ENCODE data around the gene RASA2.
"Not testable (repeated sequence)": the region's sequence is repeated elsewhere in the genome, so short reads cannot be mapped to it uniquely, and the experiment has no call there.

Gene RASA2

DNA sequence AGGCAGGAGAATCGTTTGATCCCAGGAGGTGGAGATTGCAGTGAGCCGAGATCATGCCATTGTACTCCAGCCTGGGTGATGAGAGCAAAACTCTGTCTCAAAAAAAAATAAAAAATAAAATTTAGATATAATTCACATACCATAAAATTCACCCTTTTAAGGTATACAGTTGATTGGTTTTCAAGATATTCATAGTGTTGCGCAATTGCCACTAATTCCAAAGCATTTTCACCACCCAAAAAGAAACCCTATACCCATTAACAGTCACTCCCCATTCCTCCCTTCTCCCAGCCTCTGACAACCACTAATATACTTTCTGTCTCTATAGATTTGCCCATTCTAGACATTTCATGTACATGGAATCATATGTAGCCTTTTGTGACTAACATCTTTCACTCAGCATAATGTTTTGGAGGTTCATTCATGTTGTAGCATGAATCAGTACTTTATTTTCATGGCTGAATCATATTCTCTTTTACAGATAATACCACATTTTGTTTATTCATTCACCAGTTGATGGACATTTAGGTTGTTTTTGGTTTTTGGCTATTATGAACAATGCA, 116.7 kb downstream of the RASA2 start:
- no peak for DNase-seq

DNA sequence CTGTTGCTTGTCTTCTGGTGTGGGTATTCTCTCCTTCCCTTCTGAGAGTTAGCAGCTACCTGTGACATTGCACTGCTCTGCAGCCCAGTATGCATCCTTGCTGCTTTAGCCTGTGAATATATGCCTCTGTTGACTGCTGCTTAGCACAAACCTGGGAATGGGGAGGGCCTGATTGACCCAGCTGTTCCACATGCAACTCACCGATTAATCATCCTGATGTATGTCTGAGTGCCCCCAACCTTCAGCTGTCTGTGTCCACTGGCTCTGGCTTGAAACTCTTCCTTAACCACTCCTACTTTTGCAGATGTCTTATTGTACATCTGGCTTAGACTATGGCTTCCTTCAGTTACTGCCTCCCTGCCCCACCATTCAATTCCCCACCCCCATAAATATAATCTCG, 119.1 kb downstream of the RASA2 start:
- DNase-seq, result no peak

DNA sequence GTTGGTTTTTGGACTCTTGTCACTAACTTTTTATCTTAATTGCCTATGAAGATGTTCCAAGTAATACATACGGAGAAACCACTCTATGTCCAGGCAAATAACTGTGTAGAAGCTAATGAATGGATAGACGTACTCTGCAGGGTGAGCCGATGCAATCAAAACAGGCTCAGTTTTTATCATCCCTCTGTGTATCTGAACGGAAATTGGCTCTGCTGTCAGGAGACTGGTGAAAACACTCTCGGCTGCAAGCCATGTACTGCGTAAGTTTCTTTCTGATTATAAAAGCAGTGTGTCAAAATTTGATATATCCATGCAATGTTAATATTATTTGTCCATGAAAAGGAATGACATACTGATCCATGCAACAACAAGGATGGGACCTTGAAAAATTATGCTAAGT, 121.6 kb downstream of the RASA2 start:
- no peak for DNase-seq

DNA sequence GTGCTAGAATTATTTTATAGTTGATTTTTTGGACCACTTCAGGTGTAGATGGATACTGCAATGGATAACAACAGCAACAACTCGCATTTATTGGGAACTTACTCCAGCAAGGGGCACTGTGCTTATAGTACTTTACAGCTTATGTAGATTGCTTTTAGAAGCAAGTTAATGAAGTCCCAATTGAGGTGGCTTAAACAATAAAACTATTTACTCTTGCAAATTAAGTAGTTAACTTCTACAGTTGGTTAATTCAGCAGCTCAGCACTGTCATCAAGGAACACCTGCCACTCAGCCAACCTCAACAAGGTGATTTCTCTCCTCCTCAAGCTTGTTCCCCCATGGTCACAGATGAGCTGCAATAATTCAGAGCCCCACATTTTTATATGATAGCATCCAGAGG, 124.1 kb downstream of the RASA2 start:
- no peak for DNase-seq

DNA sequence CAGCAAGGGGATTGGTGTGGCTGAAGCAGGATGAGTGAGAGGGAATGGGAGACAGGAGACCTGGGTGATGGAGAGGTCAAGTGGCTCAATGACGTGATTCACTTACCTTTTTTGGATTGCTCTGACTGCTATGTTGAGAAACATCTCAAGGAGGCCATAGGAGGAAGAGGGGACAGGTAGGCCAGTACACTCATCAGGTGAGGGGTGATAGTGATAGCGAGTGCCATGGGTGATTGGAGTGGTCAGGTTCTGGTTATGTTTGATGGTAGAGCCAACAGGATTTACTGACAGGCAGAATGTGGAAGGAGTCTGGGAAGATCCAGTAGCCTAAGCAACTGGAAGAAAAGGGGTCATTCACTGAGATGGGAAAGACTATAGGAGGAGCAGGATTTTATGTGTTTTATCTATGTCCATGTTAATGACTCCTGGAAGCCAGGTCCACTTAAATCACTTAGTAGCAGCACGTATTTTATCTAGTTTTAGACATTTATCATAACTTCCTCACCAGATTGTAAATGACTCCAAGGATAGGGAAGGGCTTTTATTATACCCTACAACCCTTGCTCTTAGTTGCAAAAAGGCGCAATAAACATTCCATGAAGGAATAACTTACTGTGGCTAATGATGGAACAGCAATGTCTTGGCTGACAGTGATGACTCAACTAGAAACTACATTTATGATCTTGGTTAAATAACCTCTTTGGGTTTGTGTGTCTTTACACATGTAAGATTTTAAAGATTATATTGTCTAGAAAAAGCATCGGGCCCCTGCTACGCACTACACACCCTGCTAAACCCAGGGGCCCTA, 131.5 kb downstream of the RASA2 start:
- no peak for DNase-seq

DNA sequence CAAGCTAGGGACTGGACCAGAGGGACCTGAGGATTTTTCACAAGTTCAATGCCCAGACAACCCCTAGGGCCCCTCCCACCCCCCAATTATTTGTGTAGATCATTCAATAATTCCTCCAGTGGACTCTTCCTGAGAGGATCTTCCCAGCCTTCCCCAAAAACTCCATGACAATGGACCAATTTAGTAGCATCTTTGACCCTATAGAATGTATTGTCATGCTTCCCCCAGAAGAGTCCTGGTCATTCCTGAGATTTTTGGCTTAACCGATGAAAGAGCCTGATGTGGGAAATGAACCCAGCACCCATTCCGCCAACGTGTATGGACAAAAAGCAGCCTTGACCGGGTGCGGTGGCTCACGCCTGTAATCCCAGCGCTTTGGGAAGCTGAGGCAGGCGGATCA, 132.1 kb downstream of the RASA2 start:
- DNase-seq, result no peak

DNA sequence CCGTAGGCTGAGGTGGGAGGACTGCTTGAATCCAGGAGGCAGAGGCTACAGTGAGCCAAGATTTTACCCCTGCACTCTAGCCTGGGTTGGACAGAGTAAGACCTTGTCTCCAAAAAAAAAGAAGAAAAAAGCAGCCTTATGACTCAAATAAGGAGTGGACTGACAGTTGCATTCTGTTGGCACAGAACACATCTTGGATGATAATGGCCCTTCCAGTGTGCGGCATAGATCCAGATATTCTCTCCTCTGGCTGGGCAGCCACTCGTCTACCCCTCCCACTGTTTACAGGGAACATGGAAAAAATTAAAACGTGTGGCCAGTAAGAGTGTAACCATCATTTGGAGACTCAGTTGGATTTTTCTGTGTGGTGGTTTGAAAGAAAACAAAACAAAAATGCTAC, 132.6 kb downstream of the RASA2 start:
- no peak for DNase-seq

DNA sequence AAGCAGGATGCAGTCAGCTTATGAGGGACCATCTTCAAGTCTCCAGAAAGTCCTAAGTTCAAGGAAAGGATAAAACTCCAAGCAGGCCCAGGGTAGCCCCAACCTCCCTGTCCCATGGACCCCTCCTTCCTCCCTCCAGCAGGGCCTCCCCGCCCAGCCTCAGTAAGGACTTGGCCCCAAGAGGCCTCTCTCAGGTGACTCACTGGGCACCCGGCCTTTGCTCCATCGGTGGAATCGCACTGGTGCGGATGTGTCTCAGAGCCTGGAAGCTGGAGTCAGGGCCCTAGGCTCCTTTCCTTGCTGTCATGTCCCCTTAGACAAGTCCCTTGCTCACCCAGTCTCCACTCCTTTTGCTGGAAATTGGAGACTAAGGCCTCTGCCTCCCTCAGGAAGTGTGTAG, 136.9 kb downstream of the RASA2 start:
- DNase-seq, result no peak

DNA sequence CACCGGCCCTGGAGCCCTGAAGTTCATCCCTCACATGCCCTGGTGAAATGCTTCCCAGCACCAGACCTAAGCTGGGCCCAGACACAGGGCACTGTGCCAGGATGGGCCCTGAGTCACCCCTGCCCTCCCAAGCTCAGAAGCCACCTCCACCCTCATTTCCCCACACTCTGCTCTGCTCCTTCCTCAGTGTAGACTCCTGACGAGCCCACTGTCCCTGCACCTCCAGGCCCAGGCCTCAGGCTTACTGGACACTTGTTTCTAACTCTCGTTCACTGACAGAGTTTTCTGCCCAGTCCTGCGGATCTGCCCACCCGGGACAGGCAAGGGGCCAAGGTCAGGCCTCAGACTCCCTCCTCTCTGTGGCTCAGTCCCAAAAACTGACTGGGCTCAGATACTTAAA, 138.7 kb downstream of the RASA2 start:
- DNase-seq, result no peak

DNA sequence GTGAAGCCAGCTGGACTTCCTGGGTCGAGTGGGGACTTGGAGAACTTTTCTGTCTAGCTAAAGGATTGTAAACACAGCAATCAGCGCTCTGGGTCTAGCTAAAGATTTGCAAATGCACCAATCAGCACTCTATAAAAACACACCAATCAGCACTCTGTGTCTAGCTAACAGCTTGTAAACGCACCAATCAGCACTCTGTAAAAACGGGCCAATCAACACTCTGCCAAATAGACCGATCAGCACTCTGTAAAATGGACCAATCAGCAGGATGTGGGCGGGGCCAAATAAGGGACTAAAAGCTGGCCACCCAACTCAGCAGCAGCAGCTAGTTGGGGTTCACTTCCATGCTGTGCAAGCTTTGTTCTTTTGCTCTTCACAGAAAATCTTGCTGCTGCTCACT, 141.5 kb downstream of the RASA2 start:
- not testable (repeated sequence) for DNase-seq

DNA sequence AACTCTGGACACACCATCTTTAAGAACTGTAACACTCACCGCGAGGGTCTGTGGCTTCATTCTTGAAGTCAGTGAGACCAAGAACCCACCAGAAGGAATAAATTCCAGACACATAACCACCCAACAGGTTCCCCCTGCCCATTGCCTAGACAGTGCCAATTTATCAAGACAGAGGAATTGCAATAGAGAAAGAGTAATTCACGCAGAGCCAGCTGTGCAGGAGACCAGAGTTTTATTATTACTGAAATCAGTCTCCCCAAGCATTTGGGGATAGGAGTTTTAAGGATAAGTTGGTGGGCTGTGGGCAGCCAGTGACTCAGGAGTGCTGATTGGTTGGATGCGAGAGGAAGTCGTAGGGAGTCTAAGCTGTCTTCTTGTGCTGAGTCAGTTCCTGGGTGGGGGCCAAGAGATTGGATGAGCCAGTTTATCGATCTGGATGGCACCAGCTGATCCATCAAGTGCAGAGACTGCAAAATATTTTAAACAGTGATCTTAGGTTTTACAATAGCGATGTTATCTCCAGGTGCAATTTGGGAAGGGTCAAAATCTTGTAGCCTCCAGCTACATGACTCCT, 142.1 kb downstream of the RASA2 start:
- not testable (repeated sequence) for DNase-seq

DNA sequence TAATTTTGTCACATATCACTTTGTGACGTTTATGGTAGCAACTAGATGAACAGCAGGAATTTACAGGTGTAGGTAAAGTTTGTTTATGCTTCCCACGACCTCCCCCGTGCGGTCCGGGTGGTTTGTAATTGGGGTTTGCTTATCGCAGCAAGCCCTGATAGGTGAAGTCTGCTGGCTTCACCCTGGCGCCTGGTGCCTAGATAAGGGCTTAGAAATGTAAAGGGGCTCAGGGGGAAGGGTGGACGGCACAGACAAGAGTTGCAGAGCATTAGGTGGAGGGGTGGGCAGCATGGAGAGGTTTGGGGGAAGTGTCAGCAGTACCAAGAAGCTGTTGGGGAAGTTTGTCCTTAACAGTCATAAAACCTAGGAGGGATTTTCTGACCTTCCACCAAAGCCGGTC, 143.1 kb downstream of the RASA2 start:
- DNase-seq, result no peak

DNA sequence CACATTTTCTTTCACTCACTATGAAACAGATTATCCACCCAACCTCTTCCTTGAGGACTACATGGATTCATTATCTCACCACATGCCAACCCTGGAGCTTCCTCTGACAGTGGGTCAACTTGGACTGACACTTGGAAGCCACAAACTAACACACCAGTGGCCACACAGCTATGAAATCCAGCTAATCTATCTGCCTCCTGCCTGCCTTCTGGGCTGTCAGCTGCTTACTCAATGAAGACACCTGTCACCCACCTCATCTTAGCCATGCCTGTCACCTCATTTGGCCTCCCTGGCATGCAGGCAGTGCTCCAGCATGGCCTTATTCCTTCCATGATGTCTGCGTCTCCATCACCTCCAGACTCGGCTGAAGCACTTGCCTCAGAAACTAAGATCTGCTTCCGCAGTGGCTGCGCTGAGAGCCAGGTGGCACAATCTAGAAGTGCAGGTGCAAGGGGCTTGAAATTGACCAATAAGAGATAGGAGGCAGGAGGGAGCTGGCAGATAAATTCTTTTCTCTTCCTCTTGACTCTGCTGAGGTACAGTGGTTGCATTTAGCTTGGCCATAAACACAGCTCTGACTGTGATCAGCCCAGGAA, 146.1 kb downstream of the RASA2 start:
- no peak for DNase-seq

DNA sequence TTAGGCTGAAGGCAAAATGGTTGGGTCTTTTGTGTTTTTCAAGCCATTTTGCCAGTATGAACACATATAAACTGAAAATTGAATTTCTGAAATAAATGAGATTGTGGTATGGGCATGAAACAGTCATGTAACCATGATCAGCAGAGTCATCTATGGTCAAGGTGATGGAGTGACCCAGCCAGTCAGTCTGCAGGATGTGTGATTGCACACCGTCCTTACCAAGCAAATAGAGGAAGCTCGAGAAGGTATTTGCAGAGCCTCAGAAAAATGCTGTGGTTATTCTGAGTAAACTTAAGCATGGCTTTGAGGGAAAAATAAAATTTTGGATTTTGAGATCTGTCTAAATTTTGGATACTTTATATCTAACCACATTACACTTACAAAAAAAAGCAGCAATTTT, 155.4 kb downstream of the RASA2 start:
- no peak for DNase-seq

DNA sequence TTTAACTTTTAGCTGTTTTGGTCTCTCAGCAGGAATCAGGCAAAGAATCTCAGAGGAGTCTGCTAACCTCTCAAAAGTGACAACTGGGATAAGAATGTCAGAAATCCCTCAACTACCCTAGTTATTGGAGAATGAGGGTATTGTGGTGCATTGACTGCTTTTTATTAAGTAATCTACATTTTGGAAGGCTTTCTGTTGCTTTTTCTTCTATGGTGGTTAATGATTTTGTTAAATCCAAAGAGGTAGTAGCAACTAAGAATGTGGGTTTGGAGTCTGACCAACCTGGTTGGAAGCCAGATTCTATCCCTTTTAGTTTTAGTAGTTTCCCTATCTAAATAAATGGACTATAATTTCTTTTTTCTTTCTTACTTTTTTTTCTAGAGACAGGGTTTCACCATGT, 156.6 kb downstream of the RASA2 start:
- no peak for DNase-seq

DNA sequence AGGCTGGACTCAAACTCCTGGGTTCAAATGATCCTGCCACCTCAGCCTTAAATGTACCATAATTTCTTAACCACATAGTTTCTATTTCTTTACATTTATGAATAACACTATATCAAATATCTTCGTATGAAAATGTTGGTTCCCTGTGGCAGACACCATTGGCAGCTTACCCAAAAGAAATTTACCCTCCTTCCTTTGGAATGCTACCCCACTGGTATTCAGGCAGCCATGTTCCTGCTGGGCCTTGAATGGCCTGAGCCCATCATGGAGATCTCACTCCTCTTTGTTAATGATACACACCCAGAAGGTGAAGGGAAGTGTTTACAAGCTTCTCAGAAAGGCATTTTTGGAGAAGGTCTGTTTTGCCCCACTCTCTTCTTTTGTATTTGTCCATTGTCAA, 157.0 kb downstream of the RASA2 start:
- no peak for DNase-seq

DNA sequence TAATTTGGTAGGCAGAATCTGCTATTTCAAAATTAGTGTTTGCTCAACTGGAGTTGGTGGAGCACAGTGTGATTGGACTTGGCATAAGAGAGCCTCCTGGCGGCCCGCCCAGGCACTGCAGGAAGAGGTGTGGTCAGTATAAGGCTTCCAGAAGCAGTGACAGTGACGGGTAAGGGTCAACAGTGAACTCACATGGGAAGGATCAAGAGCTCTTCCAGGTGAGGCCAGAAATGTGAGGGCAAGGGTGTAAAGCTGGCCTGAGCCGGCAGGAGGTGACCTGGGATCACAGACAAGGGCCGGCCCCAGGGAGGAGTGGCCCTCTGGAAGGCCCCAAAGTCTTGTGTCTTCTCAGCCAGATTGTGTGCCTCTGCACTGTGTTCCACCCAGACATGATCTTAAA, 158.1 kb downstream of the RASA2 start:
- DNase-seq, result peak; percentile 63

DNA sequence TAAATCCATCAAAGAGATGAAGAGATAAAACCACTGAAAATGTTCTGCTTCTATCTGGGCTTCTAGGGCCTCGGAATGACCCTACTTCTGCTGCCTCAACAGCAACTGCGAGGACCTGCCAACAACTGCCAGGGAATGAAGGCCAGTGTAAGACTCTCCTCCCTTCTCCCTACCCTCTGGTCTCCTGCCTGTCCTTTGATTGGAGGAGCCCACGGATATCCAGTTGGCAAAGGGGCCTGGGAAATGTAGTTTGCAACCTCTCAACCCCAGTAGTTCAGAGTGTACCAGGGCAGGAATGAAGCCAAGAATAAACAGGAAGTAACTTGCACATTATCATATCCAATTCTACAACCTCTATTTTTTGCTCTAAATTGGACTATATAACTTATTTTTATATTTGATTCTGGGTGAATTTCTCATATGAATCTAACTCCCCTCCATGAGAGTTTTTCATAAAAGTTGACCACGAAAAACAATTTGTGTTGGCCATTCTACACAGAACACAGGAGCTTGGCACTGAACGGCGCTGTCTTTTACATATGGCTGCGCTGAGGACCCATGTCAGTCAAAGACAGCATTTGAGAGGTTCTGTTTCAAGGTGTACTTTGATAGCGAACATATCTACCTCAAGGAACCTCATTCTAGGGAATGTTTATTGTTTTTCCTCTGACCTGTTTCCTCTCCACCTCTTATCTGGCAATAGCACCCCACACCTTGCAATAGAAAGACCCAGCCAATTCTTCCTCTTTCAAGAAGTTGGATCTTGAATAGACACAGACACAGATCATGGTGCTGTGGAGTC, 160.1 kb downstream of the RASA2 start:
- DNase-seq, result no peak

DNA sequence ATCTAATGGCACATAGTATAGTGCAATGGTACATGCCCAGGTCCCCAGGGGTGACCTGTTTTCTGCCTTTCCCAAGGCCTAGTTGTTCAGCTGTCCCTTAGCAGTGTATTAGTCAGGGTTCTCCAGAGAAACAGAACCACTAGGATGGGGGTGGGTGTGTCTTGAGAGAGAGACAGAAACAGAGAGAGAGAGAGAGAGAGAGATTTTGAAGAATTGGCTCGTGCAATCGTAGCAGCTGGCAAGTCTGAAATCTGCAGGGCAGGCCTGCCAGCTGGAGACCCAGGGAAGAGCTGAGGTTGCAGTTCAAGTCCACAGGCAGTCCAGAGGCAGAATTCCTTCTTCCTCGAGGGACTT, 160.7 kb downstream of the RASA2 start:
- DNase-seq, result no peak

DNA sequence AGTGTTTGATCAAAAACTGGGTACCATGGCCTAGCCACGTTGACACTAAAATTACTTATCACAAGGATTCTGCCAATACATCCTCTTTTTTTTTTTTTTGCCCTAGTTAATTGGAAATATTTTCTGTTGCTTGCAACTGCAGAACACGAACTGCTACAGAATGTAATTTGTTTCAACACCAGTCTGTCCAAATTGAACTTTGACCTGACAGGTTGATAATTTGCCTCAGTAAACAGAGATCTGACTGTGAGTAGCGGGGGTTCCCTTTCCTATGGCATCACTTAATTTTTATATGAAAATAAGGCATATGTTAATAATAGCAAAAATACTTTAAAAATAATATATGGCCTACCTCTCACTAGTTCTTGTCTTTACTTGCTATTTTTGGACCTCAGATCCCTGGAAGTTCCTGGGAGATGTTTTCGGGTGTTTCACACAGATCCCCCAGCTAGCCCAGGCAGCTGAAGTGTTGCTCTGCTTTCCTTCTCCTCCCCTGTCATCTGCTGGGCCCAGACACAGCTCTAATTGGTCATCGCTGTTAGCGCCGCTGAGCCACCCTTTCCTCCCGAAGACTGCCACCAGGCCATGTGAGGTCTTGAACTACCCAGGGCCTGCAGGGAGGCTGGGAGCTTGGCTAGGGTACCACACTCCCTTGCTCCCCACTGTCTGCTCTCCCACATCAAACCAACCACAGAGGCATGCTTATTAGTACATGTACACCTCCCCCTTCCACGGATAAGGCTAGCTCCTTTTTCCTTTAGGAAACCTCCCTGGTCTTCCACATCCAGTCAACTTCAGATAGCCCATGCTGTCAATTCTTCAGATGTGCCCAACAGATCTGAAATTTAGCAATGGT, 161.5 kb downstream of the RASA2 start:
- no peak for DNase-seq

DNA sequence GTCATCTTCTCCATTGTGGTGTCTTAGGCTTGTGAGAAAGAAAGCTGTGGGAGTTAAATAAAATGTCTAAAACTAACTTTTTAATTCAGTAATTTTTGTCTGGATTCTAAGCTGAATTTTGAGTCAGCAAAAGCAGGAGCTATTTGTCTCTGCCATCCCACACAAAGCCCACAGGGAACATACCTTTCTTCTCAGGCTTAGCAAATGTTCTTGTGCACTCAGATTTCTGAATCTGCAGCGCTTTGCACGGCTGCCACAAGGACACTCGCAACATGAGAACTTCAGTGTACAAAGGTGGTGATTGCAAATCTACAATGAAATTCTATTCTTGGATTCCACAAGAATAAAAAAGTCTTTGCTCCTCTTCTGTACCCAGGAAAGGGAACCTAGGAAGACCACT, 163.0 kb downstream of the RASA2 start:
- no peak for DNase-seq

DNA sequence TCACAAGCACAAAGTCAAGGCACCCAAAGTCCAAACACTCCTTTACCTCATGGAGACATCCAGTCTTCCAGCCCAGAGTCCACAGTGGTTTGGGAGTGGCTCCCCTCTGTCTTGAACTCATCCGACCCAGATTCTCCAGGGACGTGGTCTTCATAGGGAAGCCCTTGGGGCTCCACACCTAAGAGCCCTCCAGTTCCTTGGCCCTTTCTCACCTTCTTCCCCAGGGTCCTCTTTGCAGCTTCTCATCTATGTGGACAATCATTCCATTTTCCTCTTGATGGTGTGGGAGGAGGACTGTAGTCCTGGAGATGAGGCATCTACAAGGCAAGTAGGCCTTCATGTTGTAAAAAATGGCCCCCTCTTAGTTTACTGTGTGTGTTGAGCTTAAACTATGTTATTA, 164.0 kb downstream of the RASA2 start:
- DNase-seq, result no peak

DNA sequence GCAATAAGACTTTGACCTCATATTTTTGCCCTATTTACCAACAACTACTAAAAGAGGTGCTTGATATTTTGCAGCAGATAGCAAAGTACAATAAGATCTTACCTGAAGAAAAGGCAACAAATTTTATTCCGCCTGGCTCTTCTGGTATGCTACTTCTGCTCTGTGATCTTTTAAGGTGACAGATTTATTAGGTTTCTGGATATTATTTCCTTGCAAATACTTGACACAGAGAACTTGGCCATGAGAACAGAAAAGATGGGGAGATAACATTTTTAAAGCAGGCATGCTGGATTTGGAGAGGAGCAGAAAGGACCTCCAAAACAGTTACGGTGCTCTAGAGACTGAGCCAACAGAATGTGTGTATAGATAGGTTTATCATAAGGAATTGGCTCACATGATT, 164.6 kb downstream of the RASA2 start:
- DNase-seq, result no peak

Data from activated T-cell treated with anti-CD3 and anti-CD28 coated beads, Interleukin-2, amount 50 U/mL, for 1 hour (primary cell).